ENCODE measurements around the gene SLC36A3.
"Not testable (repeated sequence)": the region's sequence is repeated elsewhere in the genome, so short reads cannot be mapped to it uniquely, and the experiment has no call there.

DNA sequence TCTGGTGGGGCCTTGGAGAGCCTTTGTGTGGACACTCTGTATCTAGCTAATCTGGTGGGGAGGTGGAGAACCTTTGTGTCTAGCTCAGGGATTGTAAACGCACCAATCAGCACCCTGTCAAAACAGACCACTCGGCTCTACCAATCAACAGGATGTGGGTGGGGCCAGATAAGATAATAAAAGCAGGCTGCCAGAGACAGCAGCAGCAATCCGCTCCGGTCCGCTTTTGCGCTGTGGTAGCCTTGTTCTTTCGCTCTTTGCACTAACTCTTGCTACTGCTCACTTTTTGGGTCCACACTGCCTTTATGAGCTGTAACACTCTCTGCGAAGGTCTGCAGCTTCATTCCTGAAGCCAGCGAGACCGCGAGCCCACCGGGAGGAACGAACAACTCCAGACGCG is 6.3 kb upstream of the SLC36A3 start:
- TF ChIP-seq CTCF (conservative IDR thresholded peaks at IDR 0.05); ZFX (IDR thresholded peaks at IDR 0.05): not testable (repeated sequence)
